HFF-Myc (cell line): Measurements from ENCODE around the gene TMEM141.
"Not testable (repeated sequence)": the region's sequence is repeated elsewhere in the genome, so short reads cannot be mapped to it uniquely, and the experiment has no call there.

Source experiments
- DNase-seq: peaks from one replicate; pipeline ENCODE4 v3.0.0-alpha.2; 2011; ENCODE audit warnings: low read depth; ENCODE audit errors: extremely low read depth
- H3K4me3 ChIP-seq: replicated peaks from 2 replicates; pipeline ENCODE4 v1.5.1; 2011; ENCODE audit warnings: low read depth, mild to moderate bottlenecking, control low read depth, low read length
- TF ChIP-seq, protein P1 (sequence below): IDR thresholded peaks from 2 replicates; pipeline ENCODE4 v1.5.1; 2012; ENCODE audit warnings: mild to moderate bottlenecking, low read depth, low read length, control low read depth; ENCODE audit errors: missing control alignments

Gene TMEM141

DNA sequence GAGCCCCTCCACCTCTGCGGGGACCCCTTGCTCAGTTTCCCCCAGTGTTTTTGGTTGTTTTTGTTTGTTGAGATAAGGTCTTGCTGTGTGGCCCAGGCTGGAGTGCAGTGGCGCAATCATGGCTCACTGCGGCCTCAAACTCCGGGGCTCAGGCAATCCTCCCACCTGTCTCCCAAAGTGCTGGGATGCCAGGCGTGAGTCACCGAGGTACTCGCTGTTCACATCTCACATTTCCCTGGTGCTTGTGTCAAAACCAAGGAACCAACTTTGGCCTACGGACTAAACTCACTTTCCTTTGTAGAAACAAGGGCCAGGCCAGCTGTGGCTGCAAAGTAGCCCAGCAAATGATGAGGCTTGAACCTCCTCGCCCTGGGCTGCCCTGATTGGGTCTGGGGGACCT, 41.4 kb downstream of the TMEM141 start:
- TF ChIP-seq, protein P1, sequence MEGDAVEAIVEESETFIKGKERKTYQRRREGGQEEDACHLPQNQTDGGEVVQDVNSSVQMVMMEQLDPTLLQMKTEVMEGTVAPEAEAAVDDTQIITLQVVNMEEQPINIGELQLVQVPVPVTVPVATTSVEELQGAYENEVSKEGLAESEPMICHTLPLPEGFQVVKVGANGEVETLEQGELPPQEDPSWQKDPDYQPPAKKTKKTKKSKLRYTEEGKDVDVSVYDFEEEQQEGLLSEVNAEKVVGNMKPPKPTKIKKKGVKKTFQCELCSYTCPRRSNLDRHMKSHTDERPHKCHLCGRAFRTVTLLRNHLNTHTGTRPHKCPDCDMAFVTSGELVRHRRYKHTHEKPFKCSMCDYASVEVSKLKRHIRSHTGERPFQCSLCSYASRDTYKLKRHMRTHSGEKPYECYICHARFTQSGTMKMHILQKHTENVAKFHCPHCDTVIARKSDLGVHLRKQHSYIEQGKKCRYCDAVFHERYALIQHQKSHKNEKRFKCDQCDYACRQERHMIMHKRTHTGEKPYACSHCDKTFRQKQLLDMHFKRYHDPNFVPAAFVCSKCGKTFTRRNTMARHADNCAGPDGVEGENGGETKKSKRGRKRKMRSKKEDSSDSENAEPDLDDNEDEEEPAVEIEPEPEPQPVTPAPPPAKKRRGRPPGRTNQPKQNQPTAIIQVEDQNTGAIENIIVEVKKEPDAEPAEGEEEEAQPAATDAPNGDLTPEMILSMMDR = no peak
- no peak for DNase-seq
- H3K4me3 ChIP-seq = no peak overlapping the region

DNA sequence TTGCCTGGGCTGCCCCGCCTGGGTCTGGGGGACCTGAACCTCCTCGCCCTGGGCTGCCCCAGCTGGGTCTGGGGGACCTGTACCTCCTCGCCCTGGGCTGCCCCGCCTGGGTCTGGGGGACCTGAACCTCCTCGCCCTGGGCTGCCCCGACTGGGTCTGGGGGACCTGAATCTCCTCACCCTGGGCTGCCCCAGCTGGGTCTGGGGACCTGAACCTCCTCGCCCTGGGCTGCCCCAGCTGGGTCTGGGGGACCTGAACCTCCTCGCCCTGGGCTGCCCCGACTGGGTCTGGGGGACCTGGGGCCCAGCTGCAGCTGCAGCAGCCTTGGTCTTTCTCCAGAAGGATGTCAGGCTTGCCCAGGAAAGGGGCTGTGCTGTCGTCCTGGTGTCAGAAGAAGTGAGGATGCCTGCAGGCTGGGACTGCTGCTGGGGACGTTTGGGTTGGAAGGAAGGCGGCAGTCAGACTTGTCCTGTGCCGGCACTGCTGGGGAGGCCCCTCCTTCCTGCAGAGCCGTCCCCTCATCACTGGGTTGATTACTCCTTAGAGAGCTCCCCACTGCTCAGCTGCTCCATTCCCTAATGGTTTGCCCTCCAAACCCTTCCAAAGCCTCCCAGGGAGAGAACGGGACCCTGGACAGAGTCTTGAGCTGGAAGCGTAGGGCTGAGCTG, 42.4 kb downstream of the TMEM141 start:
- DNase-seq, H3K4me3 ChIP-seq: not testable (repeated sequence)

DNA sequence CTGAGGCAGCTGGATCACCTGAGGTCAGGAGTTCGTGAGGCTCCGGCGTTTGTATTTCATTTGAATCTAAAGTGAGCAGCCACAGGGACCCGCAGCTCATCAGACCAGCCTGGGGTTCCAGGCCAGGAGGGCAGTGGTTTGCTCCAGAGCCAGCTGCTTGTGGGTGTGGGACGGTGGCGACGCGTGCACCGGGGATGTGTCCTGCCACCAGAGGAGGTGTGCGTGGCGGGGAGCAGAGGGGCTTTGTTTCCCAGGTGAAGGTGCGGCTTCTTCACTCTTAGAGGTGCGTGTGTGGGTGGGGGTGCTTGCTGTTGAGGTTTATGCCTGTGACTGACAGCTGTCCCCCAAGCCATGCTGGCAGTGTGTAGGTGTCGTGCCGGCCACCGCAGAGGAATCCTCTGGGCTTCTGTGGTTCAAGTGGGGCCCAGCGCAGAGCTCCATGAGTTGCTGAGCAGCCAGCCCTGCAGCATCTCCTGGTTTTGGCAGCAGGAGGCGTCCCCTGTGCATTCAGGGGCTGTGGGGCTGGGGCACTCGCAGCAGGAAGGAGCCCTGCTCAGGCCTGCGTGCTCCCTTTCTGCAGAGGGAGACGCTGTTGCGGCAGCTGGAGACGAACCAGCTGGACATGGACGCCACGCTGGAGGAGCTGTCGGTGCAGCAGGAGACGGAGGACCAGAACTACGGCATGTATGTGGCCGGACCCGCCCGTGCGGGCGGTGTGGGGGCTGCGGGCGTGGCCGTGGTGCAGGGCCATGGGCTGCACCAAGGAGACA, 44.2 kb downstream of the TMEM141 start:
- no peak overlapping the region for H3K4me3 ChIP-seq
- TF ChIP-seq, protein P1 = no peak
- DNase-seq = no peak

DNA sequence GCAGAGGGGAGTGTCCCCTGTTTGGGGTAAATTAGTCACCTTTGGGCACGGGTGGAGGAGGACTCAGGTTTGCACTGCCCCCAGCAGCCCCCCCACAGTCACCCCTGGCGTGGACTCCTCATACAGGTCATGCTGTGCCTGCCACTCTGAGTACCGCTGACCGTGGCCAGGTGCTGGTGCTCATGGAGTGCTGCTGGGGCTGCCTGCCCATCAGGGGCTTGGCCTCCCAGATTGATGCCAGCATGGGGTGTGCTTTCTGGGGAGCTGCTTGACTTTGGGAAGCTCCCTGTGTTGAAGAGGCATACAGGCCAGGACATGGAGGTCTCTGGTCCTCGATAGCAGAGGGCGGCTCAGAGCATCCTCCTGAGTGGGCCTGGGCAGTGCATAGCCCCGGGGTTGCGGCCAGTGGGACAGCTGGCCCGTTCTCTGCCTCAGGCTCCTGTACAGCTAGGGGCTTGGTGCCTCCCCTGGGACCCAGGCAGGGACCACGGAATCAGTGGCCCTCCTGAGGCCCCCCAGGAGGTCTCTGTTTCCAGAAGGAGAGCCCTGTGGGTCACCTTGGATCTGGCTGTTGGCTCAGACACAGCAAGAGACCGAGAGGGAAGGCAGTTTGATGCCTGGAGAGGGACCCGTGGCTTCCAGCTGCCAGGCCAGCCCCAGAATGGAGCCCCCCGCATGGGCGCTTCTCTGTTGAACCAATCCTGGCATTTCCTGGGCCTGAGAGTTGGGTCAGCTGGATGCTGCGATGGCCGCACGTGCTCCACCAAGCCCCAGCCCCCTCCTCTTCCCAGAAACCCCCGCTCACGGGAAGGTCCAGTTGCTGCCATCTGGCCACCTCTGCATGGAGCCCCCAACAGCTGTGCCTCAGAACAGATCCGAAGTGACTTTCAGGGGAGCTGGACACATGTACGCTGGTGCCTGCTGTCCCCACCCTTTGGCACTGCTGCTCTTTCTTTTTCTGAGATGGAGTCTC, 45.1 kb downstream of the TMEM141 start:
- no peak for DNase-seq
- TF ChIP-seq, protein P1 = no peak
- H3K4me3 ChIP-seq = no peak overlapping the region

DNA sequence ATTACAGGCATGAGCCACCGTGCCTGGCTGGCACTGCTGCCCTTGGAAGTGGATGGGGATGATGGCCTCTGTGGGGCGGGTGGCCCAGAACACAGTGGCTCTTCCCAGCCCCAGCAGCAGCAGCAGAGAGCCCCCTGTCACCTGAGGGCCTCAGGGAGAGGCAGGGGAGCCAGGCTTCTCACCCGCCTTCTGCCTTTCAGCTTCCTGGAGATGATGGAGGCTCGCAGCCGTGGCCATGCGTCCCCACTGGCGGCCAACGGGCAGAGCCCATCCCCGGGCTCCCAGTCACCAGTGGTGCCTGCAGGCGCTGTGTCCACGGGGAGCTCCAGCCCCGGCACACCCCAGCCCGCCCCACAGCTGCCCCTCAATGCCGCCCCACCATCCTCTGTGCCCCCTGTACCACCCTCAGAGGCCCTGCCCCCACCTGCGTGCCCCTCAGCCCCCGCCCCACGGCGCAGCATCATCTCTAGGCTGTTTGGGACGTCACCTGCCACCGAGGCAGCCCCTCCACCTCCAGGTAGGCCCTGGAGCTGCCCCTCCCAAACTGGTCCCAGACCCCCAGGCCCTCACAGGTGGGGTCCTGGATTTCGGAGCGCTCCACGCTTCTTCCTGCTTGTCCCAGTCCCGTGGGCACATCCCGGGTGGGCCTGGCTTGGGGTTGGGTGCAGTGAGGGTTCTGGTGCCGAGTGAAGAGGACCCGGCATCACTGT, 46.2 kb downstream of the TMEM141 start:
- TF ChIP-seq, protein P1 = no peak
- H3K4me3 ChIP-seq = no peak overlapping the region
- no peak for DNase-seq

DNA sequence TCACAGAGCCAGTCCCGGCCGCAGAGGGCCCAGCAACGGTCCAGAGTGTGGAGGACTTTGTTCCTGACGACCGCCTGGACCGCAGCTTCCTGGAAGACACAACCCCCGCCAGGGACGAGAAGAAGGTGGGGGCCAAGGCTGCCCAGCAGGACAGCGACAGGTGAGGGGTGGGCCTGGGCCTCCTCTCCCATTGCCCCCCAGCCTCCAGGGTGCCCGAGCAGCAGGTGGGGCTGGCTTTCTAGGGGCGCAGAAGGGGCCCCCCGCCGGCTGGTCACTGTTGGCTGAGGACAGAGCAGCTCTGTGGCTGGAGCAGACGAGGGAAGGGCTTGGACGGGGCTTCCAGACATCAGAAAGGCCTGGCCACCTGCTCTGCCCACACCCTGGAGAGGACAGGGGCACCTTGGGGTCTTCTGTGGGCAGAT, 46.7 kb downstream of the TMEM141 start:
- DNase-seq = not testable (repeated sequence)

More for the DNA sequence above, 46.7 kb downstream of the TMEM141 start:
- H3K4me3 ChIP-seq = not testable (repeated sequence)
